Measurements from ENCODE around the gene SND1.
"Not testable (repeated sequence)": the region's sequence is repeated elsewhere in the genome, so short reads cannot be mapped to it uniquely, and the experiment has no call there.

Gene SND1

GRCh38 chr7:127831318-127832219, 179.6 kb downstream of the SND1 start:
- DNase-seq (ENCODE audit: low read depth in 2 of 2) = no peak

DNA sequence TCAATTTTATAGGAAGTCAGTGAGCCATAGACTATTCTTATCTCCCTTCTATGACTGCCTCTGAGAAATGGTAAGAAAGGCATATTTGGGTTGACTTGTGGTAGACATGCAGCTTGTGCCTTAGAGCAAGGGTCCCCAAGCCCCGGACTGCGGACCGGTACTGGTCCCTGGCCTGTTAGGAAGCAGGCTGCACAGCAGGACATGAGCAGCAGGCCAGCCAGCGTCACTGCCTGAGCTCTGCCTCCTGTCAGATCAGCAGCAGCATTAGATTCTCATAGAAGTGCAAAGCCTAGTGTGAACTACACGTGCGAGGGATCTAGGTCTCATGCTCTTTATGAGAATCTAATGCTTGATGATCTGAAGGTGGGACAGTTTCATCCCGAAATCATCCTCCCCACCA, 180.6 kb downstream of the SND1 start:
- DNase-seq (ENCODE audit: low read depth in 2 of 2) = no peak

- no peak for DNase-seq (ENCODE audit: low read depth in 2 of 2)
Measured at GRCh38 chr7:127833641-127834040, 181.6 kb downstream of the SND1 start.

DNA sequence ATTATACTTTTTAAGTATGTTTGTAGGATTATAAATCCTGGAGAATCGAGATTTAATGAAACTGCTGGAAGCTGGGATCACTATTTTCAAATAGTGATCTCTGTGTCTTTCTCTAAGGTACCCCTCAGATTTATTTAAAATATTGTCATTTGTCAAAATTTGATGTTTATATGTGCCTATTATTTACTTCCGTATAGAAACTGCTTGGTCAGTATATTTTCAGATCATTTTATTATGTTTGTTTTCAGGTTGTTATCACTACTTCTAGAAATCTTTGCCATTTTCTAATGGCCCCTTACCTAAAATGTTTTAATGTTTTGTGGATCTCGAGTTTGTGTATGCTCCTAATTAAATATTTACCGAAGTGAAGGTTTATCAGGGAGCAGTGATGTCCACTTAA, 183.7 kb downstream of the SND1 start:
- DNase-seq (ENCODE audit: low read depth in 2 of 2) = no peak

DNA sequence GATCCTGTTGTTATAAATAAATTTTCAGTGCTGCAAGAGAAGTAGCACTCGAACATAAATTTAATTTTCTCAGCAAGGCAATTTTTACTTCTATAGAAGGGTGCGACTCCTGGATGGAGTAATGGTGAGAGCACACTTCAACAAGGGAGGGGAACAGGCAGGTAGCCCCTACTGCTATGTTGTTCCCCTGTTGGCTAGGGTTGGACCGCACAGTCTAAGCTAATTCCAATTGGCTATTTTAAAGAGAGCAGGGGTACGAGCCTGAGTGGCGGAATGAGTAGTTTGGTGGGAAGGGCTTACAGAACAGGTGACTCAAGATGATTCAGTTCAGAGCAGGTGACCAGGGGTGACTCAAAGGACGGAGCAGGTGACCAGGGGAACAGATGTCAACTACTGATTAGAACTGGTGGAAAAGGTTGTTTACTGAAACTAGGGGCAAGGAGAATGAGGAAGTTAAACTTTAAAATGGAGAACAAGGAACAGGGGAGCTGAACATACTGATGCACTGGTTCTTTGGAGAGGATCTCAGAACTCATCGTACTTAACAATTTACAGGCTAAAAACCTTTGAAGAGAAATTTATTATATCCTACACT, 185.9 kb downstream of the SND1 start:
- not testable (repeated sequence) for DNase-seq (ENCODE audit: low read depth in 2 of 2)

- DNase-seq (ENCODE audit: low read depth in 2 of 2) = no peak
Measured at GRCh38 chr7:127838816-127839415, 186.9 kb downstream of the SND1 start.

GRCh38 chr7:127840226-127840951, 188.4 kb downstream of the SND1 start:
- no peak for DNase-seq (ENCODE audit: low read depth in 2 of 2)

- no peak for DNase-seq (ENCODE audit: low read depth in 2 of 2)
Measured at GRCh38 chr7:127844165-127844564, 192.2 kb downstream of the SND1 start.

DNA sequence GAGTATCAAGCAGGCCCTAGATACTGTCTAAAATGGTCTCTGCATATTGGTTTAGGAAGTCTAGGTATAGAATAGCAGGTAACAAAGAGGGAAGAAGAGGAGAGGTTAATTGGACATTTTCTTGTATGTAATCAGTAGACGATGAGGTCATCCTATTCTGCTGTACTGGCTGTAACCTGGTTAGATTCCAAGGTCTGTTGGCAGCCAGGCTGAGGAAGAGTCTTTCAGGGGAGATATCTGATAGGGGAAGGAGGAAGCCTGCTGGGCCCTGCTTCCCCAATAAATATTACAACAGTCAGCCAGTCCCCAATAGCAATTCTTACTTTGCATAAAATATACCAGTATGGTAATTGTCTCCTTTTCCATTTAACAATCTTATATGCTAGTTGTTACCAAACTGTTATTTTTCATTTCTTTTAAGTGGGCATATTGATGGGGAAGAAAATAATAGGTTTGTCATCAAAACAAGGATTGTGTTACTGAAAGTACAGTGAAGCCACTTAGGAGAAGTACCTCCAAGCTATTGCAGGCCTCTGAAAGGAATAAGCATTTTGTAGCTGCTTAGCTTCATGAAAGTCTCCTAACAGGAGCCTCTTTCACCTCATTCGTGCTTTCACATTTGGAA, 192.8 kb downstream of the SND1 start:
- no peak for DNase-seq (ENCODE audit: low read depth in 2 of 2)

GRCh38 chr7:127845522-127846214, 193.7 kb downstream of the SND1 start:
- DNase-seq (ENCODE audit: low read depth in 2 of 2) = no peak

DNA sequence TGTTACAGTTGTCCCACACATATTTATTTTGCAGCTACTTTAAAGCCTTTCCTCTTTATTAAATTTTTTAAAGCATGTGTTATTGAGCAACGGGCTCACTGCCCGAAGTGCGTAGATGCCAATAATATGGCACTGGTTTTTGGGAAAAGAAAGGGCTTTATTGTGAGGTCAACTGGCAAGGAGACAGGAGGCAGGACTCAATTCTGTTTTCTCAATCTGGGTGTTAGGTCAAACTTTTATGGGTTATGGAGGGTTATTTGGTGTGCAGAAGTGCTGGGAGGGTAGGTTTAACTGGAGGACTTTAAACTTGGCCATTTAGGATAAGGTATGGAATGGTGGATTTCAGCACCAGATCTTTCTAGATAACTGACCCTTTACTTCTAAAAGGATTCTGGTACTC, 195.6 kb downstream of the SND1 start:
- DNase-seq (ENCODE audit: low read depth in 2 of 2) = no peak

DNA sequence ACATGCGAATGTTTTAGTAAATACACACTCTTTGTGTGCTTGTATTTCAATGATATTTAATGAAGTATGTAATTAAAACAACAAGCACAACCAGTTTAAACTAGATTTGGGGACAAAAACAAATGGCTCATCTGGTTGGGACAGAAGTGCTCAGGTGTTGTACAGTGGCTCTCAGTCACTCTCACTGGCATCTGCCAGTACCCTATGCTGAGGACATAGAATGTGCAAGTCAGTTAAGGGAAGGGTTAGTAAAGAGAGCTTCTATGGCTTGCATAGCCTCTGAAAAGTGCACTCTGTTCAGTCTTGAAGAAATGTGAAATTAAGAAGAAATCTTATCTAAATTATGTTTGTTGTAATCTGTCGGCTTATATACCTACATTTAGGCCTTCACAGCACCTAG, 196.2 kb downstream of the SND1 start:
- no peak for DNase-seq (ENCODE audit: low read depth in 2 of 2)

GRCh38 chr7:127850195-127850594, 198.2 kb downstream of the SND1 start:
- no peak for DNase-seq (ENCODE audit: low read depth in 2 of 2)

DNA sequence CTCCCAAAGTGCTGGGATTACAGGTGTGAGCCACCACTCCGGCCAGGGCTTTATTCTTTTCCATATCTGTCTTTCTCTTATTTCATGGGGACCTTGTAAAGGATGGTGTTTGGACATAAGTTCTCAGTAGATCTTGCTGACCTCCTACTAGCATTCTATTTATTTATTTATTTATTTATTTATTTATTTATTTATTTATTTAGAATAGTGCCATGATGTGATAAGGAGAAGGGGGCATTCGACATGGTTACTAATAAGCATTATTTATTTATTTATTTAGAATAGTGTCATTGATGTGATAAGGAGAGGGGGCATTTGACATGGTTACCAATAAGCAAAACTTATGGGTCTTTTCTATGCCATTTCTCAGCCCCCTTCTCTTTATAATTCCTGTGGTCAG, 202.4 kb downstream of the SND1 start:
- DNase-seq (ENCODE audit: low read depth in 2 of 2) = no peak

GRCh38 chr7:127857464-127857841, 205.5 kb downstream of the SND1 start:
- no peak for DNase-seq (ENCODE audit: low read depth in 2 of 2)

- no peak for DNase-seq (ENCODE audit: low read depth in 2 of 2)
Measured at GRCh38 chr7:127858091-127858914, 206.3 kb downstream of the SND1 start.

DNA sequence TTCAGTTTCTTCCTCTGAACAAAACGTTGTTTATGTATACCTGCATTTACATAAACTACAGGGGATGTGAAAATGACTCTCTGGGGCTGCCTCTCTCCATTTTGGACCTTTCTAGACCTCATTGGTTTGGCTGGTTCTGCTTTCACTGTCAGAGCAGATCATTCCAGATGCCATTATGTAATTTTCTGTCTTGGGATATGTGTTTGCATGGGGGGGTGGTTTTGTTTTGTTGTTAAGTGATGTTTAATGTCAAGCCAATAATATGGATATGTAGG, 206.9 kb downstream of the SND1 start:
- no peak for DNase-seq (ENCODE audit: low read depth in 2 of 2)

DNA sequence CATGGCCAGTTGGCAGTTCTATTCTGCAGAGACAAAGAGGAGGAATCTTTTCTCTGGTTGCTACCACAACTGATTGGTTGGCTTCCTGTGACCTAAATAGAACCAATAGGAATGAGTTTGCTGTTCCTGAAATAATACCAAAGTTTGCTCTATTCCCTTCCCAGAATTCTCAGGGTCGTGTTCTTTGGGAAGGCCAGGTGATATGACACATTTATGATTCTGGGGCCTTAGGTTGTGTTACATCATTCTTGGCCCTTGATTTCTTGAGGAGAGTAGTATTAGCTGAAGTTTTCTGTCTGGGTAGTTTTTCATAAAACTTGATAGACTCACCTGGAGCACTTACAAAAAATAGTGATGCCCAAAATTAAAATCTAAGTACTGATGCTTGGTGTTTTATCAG, 207.3 kb downstream of the SND1 start:
- no peak for DNase-seq (ENCODE audit: low read depth in 2 of 2)

DNA sequence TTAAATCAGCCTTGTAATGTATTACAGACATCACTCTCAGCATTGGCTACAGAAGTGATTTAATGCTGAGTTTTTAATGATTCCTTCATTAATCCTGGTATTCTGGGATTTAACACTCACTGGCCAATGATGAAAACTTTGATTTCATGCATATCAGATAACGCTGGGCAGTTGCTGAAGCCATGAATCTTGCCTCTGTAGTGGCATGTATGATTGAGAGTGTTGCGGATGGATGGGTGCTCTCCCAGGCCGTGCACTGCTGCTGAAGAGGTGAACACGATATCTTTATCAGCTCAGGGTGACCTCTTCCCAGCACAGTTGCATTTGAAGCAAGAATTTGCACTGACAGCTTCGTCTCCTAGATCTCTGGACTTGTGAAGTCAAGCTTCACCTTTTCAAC, 210.5 kb downstream of the SND1 start:
- DNase-seq (ENCODE audit: low read depth in 2 of 2) = no peak

- no peak for DNase-seq (ENCODE audit: low read depth in 2 of 2)
Measured at GRCh38 chr7:127863082-127863481, 211.1 kb downstream of the SND1 start.

GRCh38 chr7:127865466-127865865, 213.5 kb downstream of the SND1 start:
- DNase-seq (ENCODE audit: low read depth in 2 of 2) = no peak

Measured in stimulated activated CD8-positive, alpha-beta memory T cell treated with anti-CD3 and anti-CD28 coated beads, Interleukin-2, amount 100 ng/mL, for 48 hours (primary cell).